Measurements from ENCODE around the gene TCAP.
"Not testable (repeated sequence)": the region's sequence is repeated elsewhere in the genome, so short reads cannot be mapped to it uniquely, and the experiment has no call there.

Gene TCAP

DNA sequence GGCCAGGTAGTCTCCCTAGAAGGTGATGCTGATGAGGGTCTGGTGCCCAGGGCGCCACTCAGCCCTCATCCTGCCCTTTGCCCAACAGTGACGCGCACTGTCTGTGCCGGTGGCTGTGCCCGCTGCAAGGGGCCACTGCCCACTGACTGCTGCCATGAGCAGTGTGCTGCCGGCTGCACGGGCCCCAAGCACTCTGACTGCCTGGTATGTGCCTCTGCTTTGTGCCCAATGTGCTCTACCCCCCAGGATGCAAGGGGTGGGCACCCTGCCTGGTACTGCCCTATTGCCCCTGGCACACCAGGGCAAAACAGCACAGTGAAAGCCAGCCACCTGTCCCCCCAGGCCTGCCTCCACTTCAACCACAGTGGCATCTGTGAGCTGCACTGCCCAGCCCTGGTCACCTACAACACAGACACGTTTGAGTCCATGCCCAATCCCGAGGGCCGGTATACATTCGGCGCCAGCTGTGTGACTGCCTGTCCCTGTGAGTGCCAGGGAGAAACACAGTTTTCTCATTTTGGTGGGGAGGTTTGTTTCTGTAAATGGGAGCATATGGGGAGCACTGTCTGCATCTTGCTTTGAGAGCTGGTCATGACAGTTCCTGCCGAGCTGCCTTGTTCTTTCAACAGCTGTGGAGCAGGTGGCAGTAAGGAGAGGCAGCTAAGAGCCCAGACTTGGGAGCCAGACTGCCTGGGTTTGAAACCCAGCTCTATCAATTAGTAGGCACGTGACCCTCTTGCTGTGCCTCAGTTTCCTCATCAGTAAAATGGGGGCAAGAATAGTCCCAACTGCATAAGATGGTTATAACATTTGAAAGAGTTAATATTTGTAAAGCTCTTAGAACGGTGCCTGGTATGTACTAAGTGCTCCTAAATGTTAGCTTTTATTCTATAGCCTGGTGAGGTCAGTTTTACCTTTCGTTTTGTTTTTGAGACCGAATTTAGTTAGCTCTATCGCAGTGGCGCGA is 45.1 kb downstream of the TCAP start:
- in situ Hi-C loops (cut with MboI; ENCODE audit: low sequenced_read_pairs, unreplicated experiment) = no loop called here
- no peak for DNase-seq (ENCODE audit: low spot score)
- TF ChIP-seq CTCF (IDR thresholded peaks at IDR 0.05; ENCODE audit: borderline replicate concordance, control extremely low read depth, extremely low read depth, insufficient read depth, missing control alignments) = no peak

DNA sequence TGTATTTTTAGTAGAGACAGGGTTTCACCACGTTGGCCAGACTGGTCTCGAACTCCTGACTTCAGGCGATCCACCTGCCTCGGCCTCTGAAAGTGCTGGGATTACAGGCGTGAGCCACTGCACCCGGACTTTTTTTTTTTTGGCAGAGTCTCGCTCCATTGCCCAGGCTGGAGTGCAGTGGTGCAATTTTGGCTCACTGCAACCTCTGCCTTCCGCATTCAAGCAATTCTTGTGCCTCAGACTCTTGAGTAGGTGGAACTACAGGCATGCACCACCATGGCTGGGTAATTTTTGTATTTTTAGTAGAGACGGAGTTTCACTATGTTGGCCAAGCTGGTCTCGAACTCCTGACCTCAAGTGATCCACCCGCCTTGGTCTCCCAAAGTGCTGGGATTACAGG is 45.9 kb downstream of the TCAP start:
- DNase-seq (ENCODE audit: low spot score); in situ Hi-C loops (cut with MboI; ENCODE audit: low sequenced_read_pairs, unreplicated experiment): not testable (repeated sequence)

GRCh38 chr17:39711851-39712250 is 46.7 kb downstream of the TCAP start:
- DNase-seq (ENCODE audit: low spot score) = no peak
- in situ Hi-C loops (cut with MboI; ENCODE audit: low sequenced_read_pairs, unreplicated experiment) = no loop called here
- no peak for TF ChIP-seq CTCF (IDR thresholded peaks at IDR 0.05; ENCODE audit: borderline replicate concordance, control extremely low read depth, extremely low read depth, insufficient read depth, missing control alignments)

DNA sequence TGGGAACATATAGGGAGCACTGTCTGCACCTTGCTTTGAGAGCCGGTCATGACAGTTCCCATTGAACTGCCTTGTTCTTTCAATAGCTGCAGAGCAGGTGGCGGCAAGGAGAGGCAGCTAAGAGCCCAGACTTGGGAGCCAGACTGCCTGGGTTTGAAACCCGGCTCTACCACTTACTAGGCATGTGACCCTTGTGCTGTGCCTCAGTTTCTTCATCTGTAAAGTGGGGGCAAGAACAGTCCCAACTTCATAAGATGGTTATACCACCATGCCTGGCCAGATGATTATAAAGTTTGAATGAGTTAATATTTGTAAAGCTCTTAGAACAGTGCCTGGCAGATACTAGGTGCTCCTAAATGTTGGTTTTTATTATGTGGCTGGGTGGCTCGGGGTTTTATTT is 49.1 kb downstream of the TCAP start:
- no peak for DNase-seq (ENCODE audit: low spot score)
- in situ Hi-C loops (cut with MboI; ENCODE audit: low sequenced_read_pairs, unreplicated experiment) = no loop called here
- TF ChIP-seq CTCF (IDR thresholded peaks at IDR 0.05; ENCODE audit: borderline replicate concordance, control extremely low read depth, extremely low read depth, insufficient read depth, missing control alignments) = no peak

GRCh38 chr17:39715375-39716072 is 50.4 kb downstream of the TCAP start:
- in situ Hi-C loops (cut with MboI; ENCODE audit: low sequenced_read_pairs, unreplicated experiment) = no loop called here
- DNase-seq (ENCODE audit: low spot score) = no peak
- TF ChIP-seq CTCF (IDR thresholded peaks at IDR 0.05; ENCODE audit: borderline replicate concordance, control extremely low read depth, extremely low read depth, insufficient read depth, missing control alignments) = no peak
